Measurements from ENCODE around the gene PRKCH.
"Not testable (repeated sequence)": the region's sequence is repeated elsewhere in the genome, so short reads cannot be mapped to it uniquely, and the experiment has no call there.

The PRKCH gene

GRCh38 chr14:61406675-61407074, 85.3 kb downstream of the PRKCH start:
- TF ChIP-seq CTCF (IDR thresholded peaks at IDR 0.05; ENCODE audit: low read depth, low read length) = no peak
- no peak overlapping the region for H3K4me3 ChIP-seq (ENCODE audit: low read depth, low read length)

DNA sequence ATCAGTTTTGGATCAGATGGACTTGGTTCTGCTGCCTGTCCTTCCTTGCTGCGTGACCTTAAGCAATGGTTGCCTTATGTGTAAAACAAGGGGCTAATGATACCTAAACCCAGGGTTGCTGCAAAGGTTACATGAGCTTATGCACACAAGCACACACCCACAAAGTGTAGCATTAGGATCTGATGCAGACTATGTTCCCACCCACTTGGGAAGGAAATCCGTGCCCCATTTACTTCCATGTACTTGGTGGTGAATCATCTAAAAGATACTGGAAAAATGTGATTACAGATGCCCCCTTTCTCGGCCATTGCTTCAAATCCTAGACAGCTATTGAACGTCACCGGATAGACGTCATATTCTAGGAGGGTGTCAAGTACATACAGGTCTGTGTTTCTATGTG, 87.1 kb downstream of the PRKCH start:
- TF ChIP-seq CTCF (IDR thresholded peaks at IDR 0.05; ENCODE audit: low read depth, low read length) = no peak
- no peak overlapping the region for H3K4me3 ChIP-seq (ENCODE audit: low read depth, low read length)

GRCh38 chr14:61409782-61410181, 88.4 kb downstream of the PRKCH start:
- TF ChIP-seq CTCF (IDR thresholded peaks at IDR 0.05; ENCODE audit: low read depth, low read length) = no peak
- no peak overlapping the region for H3K4me3 ChIP-seq (ENCODE audit: low read depth, low read length)

DNA sequence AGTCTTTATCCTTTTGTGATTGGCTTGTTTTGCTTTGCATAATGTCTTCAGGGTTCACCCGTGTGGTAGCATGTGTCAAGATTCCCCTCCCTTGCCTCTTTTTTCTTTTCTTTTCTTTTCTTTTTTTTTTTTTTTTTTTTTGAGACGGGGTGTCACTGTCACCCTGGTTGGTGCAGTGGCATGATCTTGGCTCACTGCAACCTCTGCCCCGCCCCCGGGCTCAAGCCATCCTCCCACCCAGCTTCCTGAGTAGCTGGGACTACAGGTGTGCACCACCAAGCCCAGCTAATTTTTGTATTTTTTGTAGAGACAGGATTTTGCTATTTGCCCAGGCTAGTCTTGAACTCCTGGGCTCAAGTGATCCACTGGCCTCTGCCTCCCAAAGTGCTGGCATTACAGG, 94.6 kb downstream of the PRKCH start:
- H3K4me3 ChIP-seq (ENCODE audit: low read depth, low read length) = not testable (repeated sequence)

DNA sequence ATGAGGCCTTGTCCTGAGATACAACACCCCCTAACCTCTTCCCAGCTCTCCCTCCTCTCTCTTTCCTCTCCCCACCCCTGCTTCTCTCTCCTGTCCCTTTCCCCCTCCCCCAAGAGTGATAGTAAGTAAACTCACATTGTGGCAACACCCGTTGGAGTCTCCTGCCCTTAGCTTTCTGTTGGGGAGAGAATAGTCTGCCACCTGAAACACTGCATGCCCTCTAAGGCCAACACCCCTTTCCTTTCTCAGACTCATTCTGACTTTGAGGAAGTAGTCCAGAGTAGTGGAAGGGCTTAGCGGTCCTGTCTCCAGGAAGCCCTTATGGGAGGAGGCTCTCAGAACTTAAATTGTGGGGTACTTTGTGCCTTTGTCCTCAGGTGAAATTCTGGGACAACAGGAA, 95.2 kb downstream of the PRKCH start:
- H3K4me3 ChIP-seq (ENCODE audit: low read depth, low read length) = no peak overlapping the region
- no peak for TF ChIP-seq CTCF (IDR thresholded peaks at IDR 0.05; ENCODE audit: low read depth, low read length)

DNA sequence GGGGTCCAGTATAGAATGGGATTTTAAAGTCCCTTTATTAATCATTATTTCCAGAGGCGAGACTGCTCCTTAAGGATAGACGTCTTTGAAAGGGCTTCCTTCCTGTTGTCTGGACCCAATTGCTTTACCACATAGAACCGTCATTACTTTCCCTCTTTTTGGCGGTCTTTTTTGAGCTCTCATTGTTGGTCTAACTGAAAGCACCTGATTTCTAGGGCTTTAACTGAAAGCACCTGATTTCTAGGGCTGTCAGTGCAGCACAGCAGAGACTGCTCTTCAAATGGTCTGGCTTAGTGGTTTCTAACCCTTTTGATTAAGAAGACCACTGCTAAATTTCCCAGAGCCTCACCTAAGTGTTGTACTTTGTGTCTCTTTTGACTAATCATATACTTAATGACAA, 95.8 kb downstream of the PRKCH start:
- no peak for TF ChIP-seq CTCF (IDR thresholded peaks at IDR 0.05; ENCODE audit: low read depth, low read length)
- no peak overlapping the region for H3K4me3 ChIP-seq (ENCODE audit: low read depth, low read length)

- no peak overlapping the region for H3K4me3 ChIP-seq (ENCODE audit: low read depth, low read length)
- TF ChIP-seq CTCF (IDR thresholded peaks at IDR 0.05; ENCODE audit: low read depth, low read length) = no peak
These were observed 96.6 kb downstream of the PRKCH start for GRCh38 chr14:61417883-61418455.

- no peak overlapping the region for H3K4me3 ChIP-seq (ENCODE audit: low read depth, low read length)
- TF ChIP-seq CTCF (IDR thresholded peaks at IDR 0.05; ENCODE audit: low read depth, low read length) = no peak
These were observed 97.4 kb downstream of the PRKCH start for GRCh38 chr14:61418746-61419145.

All from WI38 (cell line).